Measurements from ENCODE around the gene CDC42SE2. TPM values are rescaled to one million over a fixed set of nuclear protein-coding genes. Genes with fewer than 3 reads are reported as not detected.

CDC42SE2 gene
- total RNA-seq, 2 experiments from 2014 or later = 54.2 to 66.8 TPM

DNA sequence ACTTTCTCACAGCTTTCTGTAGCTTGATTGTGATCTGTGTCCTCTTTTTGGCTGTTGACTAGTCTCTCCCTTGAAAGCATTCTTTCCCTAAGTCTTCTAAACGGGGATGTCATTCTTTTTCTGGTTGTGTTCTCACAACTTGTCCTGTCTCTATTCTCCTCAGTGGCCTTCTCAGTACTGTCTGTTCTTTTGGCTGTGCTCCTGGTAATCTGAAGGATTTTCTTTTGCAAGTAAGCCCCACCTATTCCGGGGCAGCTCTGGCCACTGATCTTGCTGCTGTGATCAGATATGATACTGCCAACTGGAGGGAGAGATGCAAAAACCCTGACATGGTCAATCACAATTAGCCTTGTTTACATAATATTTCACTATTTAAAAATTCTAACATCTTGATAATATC lies 172.2 kb downstream of the CDC42SE2 start:
- Histone ChIP-seq H3K27ac (ENCODE audit: low read depth, low read length, poor library complexity, severe bottlenecking) (no peak overlapping the region), H3K36me3 (ENCODE audit: insufficient read depth, low read length) (peaks cover 98% of the 10 kb centered on the region), H2AFZ (ENCODE audit: low read length) (no peak overlapping the region), H3K4me3 (ENCODE audit: low read depth, low read length, poor library complexity, severe bottlenecking) (no peak overlapping the region), H4K20me1 (ENCODE audit: insufficient read depth, low read length) (no peaks in the 10 kb centered on the region; the same call in 1 of the 2 replicates), H3K4me2 (ENCODE audit: low read length) (no peak overlapping the region), H3K79me2 (ENCODE audit: insufficient read depth, low read depth, low read length) (no peaks in the 10 kb centered on the region), H3K9me3 (ENCODE audit: low read length) (no peaks in the 10 kb centered on the region), H3K9me2 (ENCODE audit: insufficient read depth, low read length) (no peaks in the 10 kb centered on the region), H3K4me1 (ENCODE audit: insufficient read depth, low read length, poor library complexity, severe bottlenecking) (no peaks in the 10 kb centered on the region)
- intact Hi-C loops (cut with micrococcal nuclease; ENCODE audit: unreplicated experiment) = no loop called here
- BruUV-seq (replicated peaks) = no TSS peak
- ChIA-PET CTCF (ENCODE audit: unreplicated experiment) (no interaction called here), POLR2A (interaction anchor here (0.5 to 1.3 kb wide), 3 partner anchors 9 to 148 kb away, joined by 3 to 5 read pairs (median 5); no protein-coding TSS in a partner anchor)
- no peak for TF ChIP-seq EZH2phosphoT487 (IDR thresholded peaks at IDR 0.05; ENCODE audit: borderline replicate concordance, low read depth, low read length)
- TF ChIP-seq, protein P1, sequence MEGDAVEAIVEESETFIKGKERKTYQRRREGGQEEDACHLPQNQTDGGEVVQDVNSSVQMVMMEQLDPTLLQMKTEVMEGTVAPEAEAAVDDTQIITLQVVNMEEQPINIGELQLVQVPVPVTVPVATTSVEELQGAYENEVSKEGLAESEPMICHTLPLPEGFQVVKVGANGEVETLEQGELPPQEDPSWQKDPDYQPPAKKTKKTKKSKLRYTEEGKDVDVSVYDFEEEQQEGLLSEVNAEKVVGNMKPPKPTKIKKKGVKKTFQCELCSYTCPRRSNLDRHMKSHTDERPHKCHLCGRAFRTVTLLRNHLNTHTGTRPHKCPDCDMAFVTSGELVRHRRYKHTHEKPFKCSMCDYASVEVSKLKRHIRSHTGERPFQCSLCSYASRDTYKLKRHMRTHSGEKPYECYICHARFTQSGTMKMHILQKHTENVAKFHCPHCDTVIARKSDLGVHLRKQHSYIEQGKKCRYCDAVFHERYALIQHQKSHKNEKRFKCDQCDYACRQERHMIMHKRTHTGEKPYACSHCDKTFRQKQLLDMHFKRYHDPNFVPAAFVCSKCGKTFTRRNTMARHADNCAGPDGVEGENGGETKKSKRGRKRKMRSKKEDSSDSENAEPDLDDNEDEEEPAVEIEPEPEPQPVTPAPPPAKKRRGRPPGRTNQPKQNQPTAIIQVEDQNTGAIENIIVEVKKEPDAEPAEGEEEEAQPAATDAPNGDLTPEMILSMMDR (conservative IDR thresholded peaks at IDR 0.05; ENCODE audit: low read length) = no peak
- DNase-seq (ENCODE audit: low spot score) = no peak

DNA sequence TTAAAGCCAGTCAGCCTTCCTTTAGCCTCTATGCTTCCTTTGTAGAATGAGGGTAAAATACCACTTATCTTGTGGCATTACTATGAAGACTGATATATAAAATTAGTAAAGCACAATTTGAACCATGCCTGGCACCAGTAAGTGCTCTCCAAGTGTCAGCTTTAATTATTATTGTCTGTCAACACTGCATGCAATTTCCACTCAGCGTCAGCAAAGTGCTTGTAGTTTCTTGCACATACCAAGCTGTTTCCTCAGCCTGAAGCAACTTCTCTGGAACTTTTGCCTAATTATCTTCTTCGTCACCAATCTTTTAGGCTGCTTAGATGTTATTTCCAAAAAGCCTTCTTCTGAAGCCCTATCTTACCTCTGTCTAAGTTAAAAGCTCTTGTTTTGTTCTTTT lies 177.3 kb downstream of the CDC42SE2 start:
- H3K36me3 ChIP-seq (ENCODE audit: insufficient read depth, low read length) = peaks cover 94% of the 10 kb centered on the region
- H4K20me1 ChIP-seq (ENCODE audit: insufficient read depth, low read length) = no peaks in the 10 kb centered on the region
- no peaks in the 10 kb centered on the region for H3K79me2 ChIP-seq (ENCODE audit: insufficient read depth, low read depth, low read length)
- H3K9me3 ChIP-seq (ENCODE audit: low read length) = no peaks in the 10 kb centered on the region
- BruUV-seq (replicated peaks) = no TSS peak
- no peaks in the 10 kb centered on the region for H3K4me1 ChIP-seq (ENCODE audit: insufficient read depth, low read length, poor library complexity, severe bottlenecking)
- H3K4me3 ChIP-seq (ENCODE audit: low read depth, low read length, poor library complexity, severe bottlenecking) = no peak overlapping the region
- intact Hi-C loops (cut with micrococcal nuclease; ENCODE audit: unreplicated experiment) = no loop called here
- no peak overlapping the region for H2AFZ ChIP-seq (ENCODE audit: low read length)
- H3K27ac ChIP-seq (ENCODE audit: low read depth, low read length, poor library complexity, severe bottlenecking) = no peak overlapping the region
- CTCF ChIA-PET (ENCODE audit: unreplicated experiment) = no interaction called here
- no peak for TF ChIP-seq EZH2phosphoT487 (IDR thresholded peaks at IDR 0.05; ENCODE audit: borderline replicate concordance, low read depth, low read length)
- TF ChIP-seq, protein P1 (conservative IDR thresholded peaks at IDR 0.05; ENCODE audit: low read length) = no peak
- no peak for DNase-seq (ENCODE audit: low spot score)
- POLR2A ChIA-PET = interaction anchor here (0.8 to 1.3 kb wide), 3 partner anchors 12 to 329 kb away, joined by 3 to 4 read pairs (median 3); no protein-coding TSS in a partner anchor
- no peak overlapping the region for H3K4me2 ChIP-seq (ENCODE audit: low read length)
- no peaks in the 10 kb centered on the region for H3K9me2 ChIP-seq (ENCODE audit: insufficient read depth, low read length)

Small RNA genes lying within 50 kb of the gene (small RNA-seq; reads per million reads assigned to genes)
- gene AC004777.1 (not detected), gene RF02271 (not detected)

Other genes starting within 250 kb of the CDC42SE2 start
- gene HINT1, start 98.8 kb upstream of the CDC42SE2 start, total RNA-seq (2014; rRNA removed; shearing (Covaris generic)) = 205 and 343 TPM in 2 replicates
- 246 and 253 TPM in 2 replicates for gene HINT1, start 98.8 kb upstream of the CDC42SE2 start, total RNA-seq (2022)
- 14.4 and 18.2 TPM in 2 replicates for gene LYRM7, start 93.1 kb upstream of the CDC42SE2 start, total RNA-seq (2014; rRNA removed; shearing (Covaris generic))
- gene LYRM7, start 93.1 kb upstream of the CDC42SE2 start, total RNA-seq (2022) = 24.3 and 25.5 TPM in 2 replicates